ENCODE results near the gene ELAPOR1.
"Not testable (repeated sequence)": the region's sequence is repeated elsewhere in the genome, so short reads cannot be mapped to it uniquely, and the experiment has no call there.

ELAPOR1 gene

DNA sequence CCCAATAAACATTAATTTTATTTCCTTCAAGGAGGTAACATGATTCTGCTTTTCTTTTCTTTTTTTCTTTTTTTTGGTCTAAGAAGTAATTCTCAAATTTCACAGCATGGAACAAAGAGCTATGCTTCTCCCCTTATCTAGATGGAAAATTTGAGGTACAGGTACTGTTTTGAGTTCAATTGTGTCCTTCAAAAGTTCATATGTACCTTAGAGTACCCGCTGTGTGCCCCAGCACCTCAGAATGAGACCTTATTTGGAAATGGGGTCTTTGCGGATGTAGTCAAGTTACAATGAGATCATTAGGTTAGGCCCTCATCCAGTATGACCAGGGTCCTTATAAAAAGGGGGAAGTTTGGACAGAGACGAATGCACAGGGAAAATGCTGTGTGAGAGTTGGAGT is 22.0 kb downstream of the ELAPOR1 start:
- no peak for DNase-seq (ENCODE audit: low spot score)

DNA sequence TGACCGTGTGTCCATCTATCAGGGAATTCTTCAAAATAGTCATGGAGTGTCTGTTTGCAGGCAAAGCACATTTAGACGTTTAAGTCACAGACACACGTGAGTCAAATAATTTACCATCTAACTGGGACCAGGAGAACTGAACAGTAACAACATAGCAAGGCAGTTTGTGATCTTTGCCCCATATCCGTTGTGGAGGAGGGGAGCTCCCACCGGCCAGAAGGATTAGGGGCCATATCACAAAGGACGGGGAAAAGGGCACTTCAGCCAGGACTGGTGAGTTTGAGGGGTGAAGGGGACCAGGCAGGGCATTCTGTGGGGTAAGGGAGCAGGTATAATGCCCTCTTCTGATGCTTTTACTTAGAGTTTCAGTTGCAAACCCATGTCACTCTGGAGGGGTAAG is 22.9 kb downstream of the ELAPOR1 start:
- no peak for DNase-seq (ENCODE audit: low spot score)

DNA sequence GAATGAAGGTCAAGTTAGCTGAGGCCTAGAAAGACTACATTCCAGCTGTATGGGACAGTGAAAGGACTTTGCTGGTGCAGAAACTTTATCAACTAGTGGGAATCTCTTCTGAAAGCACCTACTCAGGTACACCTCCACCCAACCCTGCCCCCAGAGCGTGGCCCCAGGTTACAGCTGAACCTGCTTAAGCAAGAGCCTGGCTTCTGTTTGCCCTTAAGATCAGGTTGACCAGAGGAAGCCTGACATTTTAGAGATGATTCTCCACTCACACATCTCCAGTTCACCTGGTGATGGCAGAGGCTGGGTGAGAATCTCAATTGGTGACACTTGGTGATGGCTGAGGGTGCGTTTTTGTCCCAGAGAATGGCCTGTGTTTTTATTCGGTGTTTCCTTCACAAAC is 24.0 kb downstream of the ELAPOR1 start:
- no peak for DNase-seq (ENCODE audit: low spot score)

DNA sequence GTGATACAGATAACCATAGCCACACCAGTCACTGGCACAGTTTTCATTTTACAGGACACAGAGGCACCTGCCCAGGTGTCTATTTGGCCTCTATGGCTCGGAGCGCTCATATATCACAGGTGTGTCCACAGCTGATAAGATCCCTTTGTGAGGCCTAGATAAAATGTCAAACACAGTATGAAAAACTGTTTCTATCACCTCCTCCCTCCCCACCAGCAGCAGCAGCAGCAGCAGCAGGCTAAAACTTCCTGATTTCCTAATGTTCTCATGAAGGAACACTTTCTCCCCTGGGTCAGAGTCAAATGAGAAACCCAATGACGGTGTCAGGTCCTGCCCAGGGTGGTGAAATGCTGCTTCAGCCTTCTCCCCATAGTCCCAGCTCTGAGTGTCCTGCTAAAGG is 24.4 kb downstream of the ELAPOR1 start:
- no peak for DNase-seq (ENCODE audit: low spot score)

- DNase-seq (ENCODE audit: low spot score): no peak
These were observed 26.5 kb downstream of the ELAPOR1 start for GRCh38 chr1:109140392-109140791.

DNA sequence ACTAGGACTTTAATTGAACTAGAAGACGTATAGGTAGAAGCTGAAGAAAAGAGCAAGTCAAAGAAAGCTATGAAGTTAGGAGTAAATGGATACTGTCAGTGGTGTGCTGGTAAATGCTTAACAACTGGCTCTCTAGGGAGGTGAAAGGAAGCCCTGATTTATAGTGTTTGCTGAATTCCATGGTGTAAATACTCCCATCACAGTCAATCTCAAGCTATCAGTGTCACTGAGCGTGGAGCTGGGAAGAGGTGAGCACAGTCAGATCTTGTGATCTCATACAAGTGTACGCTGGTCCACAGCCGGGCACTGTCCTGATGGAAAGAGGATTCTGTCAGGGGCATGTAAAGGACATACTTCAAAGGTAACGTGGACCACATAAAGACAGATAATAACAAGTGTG is 28.3 kb downstream of the ELAPOR1 start:
- no peak for DNase-seq (ENCODE audit: low spot score)

GRCh38 chr1:109142725-109143124 is 28.8 kb downstream of the ELAPOR1 start:
- DNase-seq (ENCODE audit: low spot score): not testable (repeated sequence)

DNA sequence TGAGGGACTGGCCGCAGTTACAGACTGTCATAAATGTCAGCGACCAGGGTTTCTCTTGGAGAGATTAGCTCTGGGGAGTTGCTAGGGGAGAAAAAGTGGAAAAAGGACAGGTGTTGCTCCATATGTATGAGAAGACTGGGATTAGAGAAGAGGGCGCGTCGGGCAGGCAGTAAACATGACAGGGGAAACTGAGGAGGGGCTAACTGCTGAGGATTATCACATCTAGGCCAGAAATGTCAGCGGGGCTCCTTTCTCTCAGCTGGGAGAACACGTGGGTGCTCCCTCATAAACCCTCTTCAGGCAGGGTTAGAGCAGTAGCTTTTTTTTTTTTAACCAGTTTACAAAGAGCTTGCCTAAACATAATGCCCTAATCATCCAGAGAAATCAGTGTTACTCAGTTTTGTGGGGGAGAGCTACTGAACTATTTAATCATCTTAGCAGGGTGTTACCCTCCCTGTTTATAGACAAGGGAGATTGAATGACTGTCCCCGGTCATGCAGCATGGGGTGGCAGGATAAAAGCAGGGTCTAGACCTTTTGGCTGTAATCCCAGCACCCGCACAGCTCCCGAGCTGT is 35.2 kb downstream of the ELAPOR1 start:
- DNase-seq (ENCODE audit: low spot score): no peak

DNA sequence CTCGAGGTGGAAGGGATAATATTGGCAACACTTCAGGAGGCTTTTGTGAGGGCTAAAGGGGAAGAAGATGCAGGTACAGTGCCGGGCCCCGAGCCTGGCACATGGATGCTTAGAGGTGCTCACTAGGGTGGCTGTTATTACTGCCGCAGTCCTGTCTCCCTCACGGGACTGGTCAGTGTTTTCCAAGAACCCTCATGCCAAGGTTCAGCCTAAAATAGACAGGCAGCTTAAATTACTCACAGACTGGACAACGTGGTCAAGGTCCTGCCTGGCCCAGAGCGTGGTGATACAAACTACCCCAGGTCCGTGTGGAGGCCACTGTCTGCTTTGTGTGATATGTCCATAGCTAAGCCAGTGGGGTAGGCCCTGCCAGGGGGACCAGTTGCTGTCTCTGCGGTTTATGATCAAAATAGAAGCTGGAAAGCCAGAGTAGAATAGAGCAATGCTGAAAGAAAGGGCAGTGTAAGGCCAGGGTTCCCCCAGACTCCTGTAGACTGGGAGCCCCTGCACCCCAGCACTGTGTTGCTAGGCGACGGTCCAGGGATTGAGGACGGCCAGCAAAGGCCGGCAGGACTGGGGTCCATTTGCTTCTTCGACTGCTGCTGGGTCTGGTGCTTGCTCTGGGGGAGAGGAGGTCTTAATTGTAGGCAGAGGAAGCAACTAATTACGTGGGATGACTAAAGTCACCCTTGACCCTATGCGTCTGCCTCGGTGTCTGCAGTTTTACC is 36.1 kb downstream of the ELAPOR1 start:
- no peak for DNase-seq (ENCODE audit: low spot score)

DNA sequence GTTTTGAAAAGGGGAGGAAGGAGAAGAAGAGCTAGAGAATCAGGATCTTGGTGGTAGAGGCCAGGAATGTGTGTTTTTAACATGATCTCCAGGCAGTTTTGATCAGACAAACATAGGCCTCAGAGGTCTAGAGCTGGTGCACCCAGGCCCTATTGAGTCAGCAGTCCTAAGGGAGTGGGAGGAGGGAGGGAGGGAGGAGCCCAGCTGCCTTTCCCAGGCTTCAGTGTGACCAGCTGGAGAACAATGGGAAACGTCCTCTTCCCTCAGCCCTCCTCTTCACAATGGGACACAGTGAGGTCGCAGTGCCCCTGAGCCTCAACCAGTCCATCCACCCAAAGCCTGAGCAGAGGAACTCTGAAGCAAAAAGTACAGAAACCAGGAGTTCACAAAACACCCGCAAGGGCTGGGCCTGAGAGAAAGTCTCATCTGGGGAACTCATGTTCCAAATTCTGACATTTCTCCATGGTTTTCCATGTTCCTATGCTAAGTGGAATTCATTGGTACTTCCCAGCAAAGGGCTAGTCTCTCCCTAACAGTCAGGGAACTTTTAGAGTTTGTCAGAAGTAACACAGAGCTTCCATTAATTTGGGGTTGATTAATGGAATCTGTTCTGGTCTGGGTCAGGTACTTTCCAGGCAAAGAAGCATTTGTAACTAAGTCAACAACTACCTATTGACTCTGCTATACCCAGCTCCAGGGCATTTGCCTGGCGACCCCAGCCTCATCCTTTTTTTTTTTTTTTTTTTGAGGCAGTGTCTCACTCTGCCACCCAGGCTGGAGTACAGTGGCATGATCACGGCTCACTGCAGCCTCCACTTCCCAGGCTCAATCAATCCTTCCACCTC is 37.5 kb downstream of the ELAPOR1 start:
- DNase-seq (ENCODE audit: low spot score): peak; percentile 91

- DNase-seq (ENCODE audit: low spot score): no peak
These were observed 38.3 kb downstream of the ELAPOR1 start for GRCh38 chr1:109152196-109152595.

- DNase-seq (ENCODE audit: low spot score): no peak
These were observed 43.0 kb downstream of the ELAPOR1 start for GRCh38 chr1:109156916-109157385.

DNA sequence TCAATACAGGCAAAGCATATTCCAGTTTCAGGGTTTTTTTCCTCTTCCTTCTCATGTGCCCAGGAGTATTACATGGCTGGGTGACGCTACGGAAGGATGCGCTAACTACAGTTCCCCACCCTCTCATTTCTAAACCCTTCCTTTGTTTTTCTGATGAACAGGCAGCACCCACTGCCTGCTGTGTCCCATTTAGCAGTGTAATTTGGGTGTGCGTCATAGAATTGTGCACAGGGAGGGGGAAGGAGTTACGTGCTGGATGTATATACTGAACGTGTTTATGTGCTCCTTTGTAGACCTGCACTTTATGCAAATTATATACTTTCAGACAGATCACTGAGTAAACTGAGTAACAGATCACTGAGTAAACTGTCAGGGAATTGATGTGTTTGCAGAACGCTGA is 44.5 kb downstream of the ELAPOR1 start:
- no peak for DNase-seq (ENCODE audit: low spot score)

DNA sequence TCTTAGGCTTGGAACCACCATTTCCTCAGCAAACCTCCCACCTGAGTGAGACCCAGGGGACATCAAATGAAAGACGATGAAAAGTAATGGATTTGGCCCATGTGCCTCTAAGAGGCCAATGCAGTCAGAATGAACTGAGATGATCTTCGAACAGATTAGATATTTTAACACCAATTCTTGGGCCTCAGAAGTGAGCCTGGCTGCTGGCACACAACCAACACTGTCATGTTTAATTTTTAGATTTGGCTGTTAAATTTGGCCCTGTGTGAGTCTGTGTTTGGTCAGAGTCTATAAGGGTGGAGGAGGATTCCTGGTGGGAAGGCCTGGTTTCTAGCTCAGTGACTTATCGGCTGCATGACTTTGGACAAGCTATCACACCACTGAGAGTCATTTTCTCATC is 45.4 kb downstream of the ELAPOR1 start:
- no peak for DNase-seq (ENCODE audit: low spot score)

DNA sequence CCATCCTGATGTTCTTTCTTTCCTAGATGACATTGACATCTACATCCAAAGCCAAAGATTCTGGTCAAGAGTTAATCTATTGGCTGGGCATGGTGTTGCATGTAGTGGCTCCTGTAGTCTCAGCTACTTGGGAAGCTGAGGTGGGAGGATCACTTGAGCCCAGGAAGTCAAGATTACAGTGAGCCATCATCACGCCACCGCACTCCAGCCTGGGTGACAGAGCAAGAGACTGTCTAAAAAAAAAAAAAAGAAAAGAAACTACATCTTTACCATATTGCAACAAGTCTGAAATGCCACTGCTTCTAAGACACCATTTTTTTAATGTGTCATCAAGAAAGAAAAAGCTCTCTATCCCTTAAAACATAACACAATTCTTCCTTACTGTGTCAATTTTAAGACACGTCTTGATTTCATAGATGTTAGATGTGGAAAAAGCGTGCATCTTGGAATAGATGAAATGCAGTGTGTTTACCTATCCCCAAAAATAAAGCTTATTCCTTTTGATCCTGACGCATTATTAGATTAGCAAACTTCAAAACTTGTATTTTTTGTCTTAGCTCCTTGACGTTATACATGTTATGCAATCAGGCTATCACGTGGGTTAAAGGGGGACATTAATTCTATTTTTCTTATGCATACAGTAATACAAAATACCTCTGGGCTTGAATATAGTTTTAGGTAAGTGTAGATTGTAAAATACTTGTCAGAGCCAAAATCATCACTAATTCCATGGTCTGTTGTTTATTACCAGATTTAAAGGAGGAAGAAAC is 46.3 kb downstream of the ELAPOR1 start:
- no peak for DNase-seq (ENCODE audit: low spot score)

- peak; percentile 45 for DNase-seq (ENCODE audit: low spot score)
These were observed 48.1 kb downstream of the ELAPOR1 start for GRCh38 chr1:109161858-109162606.

DNA sequence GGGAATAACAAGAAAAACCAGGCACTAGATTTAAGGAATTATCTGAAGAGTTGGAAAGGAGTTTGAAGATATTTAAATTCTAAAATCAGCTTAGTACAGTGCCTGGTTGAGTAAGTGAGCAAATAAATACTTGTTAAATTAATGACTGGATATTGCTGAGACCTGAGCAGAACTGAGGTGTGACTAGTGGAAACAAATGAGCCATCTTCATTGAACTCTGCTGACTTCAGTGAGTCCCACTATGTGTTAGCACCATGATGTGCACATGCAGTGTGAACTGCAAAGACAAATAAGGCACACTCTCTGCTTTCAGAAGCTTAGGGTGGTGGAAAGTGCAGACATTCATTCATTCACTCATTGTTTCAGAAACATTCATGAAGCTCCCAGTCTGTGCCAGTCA is 48.7 kb downstream of the ELAPOR1 start:
- no peak for DNase-seq (ENCODE audit: low spot score)

DNA sequence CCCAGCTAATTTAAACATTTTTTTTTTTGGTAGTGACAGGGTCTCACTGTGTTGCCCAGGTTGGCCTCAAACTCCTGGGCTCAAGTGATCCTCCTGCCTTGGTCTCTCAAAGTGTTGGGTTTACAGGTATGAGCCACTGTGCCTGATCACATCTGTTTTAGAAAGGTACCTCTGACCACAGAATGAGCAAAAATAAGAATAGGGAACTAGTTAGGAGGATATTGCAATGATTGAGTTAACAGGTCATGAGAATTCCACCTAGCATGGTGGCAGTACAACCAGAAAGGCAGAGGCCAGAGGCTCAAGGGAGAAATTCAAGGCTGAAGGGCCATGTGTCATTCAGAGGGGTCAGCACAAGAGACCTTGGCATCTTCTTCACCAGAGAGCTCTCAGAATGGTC is 49.6 kb downstream of the ELAPOR1 start:
- no peak for DNase-seq (ENCODE audit: low spot score)
